ENCODE results near the gene CCDC120.

Gene CCDC120, protein sequence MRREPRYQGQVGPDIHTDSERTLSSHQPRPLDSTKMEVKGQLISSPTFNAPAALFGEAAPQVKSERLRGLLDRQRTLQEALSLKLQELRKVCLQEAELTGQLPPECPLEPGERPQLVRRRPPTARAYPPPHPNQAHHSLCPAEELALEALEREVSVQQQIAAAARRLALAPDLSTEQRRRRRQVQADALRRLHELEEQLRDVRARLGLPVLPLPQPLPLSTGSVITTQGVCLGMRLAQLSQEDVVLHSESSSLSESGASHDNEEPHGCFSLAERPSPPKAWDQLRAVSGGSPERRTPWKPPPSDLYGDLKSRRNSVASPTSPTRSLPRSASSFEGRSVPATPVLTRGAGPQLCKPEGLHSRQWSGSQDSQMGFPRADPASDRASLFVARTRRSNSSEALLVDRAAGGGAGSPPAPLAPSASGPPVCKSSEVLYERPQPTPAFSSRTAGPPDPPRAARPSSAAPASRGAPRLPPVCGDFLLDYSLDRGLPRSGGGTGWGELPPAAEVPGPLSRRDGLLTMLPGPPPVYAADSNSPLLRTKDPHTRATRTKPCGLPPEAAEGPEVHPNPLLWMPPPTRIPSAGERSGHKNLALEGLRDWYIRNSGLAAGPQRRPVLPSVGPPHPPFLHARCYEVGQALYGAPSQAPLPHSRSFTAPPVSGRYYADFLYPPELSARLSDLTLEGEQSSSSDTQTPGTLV

DNA sequence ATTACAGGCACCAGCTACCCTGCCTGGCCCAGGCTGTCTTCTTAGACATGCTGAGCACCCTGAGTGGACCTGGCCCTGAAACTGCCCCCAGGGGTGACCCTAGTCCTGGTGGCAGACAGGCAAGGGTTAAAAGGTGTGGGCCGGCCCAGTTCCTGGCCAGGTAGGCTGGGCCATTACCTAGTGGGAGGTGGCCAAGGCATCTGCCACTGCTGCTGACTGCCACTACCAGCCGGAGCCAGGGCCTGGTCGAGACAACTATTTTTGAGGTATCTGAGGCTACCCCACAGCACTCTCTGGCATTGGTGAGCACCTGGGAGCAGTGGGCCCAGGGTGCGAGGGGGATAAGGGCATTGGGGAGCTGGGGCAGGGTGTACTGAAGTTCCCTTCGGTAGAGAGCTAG is at the start of gene CCDC120:
TSS of gene CCDC120 (plus strand) at position 206 of the 400 bp plus-strand sequence. CDS start 3,043 bp downstream, outside the sequence.
- H3K27me3 ChIP-seq (ENCODE audit: control insufficient read depth in 5 of 5, insufficient read depth in 4 of 5, low read length in 5 of 5): peaks cover 0 to 12% (median 8%) of the 10 kb centered on the region in 5 donors
- no peak within 1 kb of the TSS for H3K27ac ChIP-seq (ENCODE audit: low read depth, low read length)
- peaks cover 0 to 8% (median 0%) of the 10 kb centered on the region in 5 donors for H3K36me3 ChIP-seq (ENCODE audit: control insufficient read depth in 5 of 5, insufficient read depth in 5 of 5, low read length in 5 of 5)
- peaks cover 0 to 8% (median 4%) of the 10 kb centered on the region in 5 donors for H3K4me1 ChIP-seq (ENCODE audit: control insufficient read depth in 5 of 5, insufficient read depth in 5 of 5, low read length in 5 of 5)
- H3K9ac ChIP-seq (ENCODE audit: low read length in 5 of 5): no peak within 1 kb of the TSS
- H3K9me3 ChIP-seq (ENCODE audit: control insufficient read depth in 5 of 5, low read length in 5 of 5): peaks cover 0 to 8% (median 7%) of the 10 kb centered on the region in 5 donors
- H3K4me3 ChIP-seq (ENCODE audit: low read depth in 1 of 5, low read length in 5 of 5): no peak within 1 kb of the TSS

DNA sequence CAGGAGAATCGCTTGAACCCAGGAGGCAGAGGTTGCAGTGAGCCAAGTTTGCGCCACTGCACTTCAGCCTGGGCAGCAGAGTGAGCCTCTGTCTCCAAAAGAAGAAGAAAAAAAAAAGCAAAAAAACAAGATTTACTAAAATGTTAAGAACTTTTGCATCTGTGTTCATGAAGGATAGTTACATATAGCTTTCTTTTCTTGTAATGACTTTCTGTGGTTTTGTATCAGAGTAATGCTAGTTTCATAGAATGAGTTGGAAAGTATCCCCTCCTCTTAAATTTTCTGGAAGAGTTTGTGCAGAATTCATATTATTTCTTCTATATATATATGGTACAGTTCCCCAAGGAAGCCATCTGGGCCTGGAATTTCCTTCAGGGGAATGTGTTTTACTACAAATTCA is 39.7 kb upstream of the CCDC120 start:
- Histone ChIP-seq H3K27me3 (ENCODE audit: control insufficient read depth in 5 of 5, insufficient read depth in 4 of 5, low read length in 5 of 5) (peaks cover 0 to 2% (median 0%) of the 10 kb centered on the region in 5 donors), H3K36me3 (ENCODE audit: control insufficient read depth in 5 of 5, insufficient read depth in 5 of 5, low read length in 5 of 5) (no peaks in the 10 kb centered on the region), H3K27ac (ENCODE audit: low read depth, low read length) (no peak overlapping the region), H3K9me3 (ENCODE audit: control insufficient read depth in 5 of 5, low read length in 5 of 5) (no peaks in the 10 kb centered on the region), H3K9ac (ENCODE audit: low read length in 5 of 5) (no peak overlapping the region), H3K4me1 (ENCODE audit: control insufficient read depth in 5 of 5, insufficient read depth in 5 of 5, low read length in 5 of 5) (peaks cover 0 to 7% (median 0%) of the 10 kb centered on the region in 5 donors), H3K4me3 (ENCODE audit: low read depth in 1 of 5, low read length in 5 of 5) (no peak overlapping the region)

DNA sequence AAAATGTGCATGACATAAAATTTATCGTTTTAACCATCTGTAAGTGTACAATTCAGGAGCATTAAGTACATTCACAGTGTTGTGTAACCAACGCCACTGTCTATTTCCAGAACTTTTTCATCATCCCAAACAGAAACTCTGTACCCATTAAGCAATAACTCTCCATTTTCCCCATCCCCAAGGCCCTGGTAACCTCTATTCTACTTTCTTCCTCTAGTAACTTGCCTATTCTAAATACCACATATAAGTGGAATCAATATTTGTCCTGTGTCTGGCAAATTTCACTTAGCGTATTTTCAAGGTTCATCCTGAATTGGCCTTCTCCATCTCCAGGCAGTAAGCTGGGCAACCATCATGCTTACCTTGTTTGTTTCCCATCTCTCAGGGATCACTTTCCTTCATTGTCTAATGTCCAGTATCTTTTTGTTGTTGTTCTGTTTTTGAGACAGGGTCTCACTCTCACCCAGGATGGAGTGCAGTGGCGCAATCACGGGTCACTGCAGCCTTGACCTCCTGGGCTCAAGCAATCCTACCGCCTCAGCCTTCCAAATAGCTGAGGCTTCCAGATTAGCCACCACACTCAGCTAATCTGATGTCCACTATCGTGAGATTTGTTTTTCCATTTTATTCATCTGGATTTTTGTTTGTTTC is 39.1 kb upstream of the CCDC120 start:
- Histone ChIP-seq H3K27me3 (ENCODE audit: control insufficient read depth in 5 of 5, insufficient read depth in 4 of 5, low read length in 5 of 5) (peaks cover 0 to 2% (median 0%) of the 10 kb centered on the region in 5 donors), H3K27ac (ENCODE audit: low read depth, low read length) (no peak overlapping the region), H3K4me3 (ENCODE audit: low read depth in 1 of 5, low read length in 5 of 5) (no peak overlapping the region), H3K4me1 (ENCODE audit: control insufficient read depth in 5 of 5, insufficient read depth in 5 of 5, low read length in 5 of 5) (peaks cover 0 to 7% (median 0%) of the 10 kb centered on the region in 5 donors), H3K36me3 (ENCODE audit: control insufficient read depth in 5 of 5, insufficient read depth in 5 of 5, low read length in 5 of 5) (peaks cover 0 to 4% (median 0%) of the 10 kb centered on the region in 5 donors), H3K9me3 (ENCODE audit: control insufficient read depth in 5 of 5, low read length in 5 of 5) (peaks cover 0 to 2% (median 0%) of the 10 kb centered on the region in 5 donors), H3K9ac (ENCODE audit: low read length in 5 of 5) (no peak overlapping the region)

DNA sequence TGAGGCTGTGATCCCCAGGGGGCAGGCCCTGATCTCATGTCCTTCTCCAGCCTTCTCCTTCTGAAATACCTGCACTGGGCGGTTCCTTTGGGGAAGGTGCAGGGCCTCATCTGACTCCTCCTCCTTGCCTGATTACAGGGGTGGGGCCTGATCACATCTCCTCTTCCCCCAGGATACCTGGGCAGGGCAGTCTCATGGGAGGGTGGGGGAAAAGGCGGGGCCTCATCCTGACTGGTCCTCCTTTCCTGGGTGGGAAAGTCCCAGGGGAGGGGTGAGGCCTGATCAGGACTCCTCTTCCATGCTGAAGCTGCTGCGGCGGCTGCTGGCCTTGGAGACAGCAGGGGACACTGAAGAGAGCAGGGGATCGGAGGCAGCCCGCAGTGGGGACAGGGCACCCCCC is 28.9 kb upstream of the CCDC120 start:
- Histone ChIP-seq H3K27ac (ENCODE audit: low read depth, low read length) (no peak overlapping the region), H3K9ac (ENCODE audit: low read length in 5 of 5) (no peak overlapping the region), H3K9me3 (ENCODE audit: control insufficient read depth in 5 of 5, low read length in 5 of 5) (no peaks in the 10 kb centered on the region), H3K27me3 (ENCODE audit: control insufficient read depth in 5 of 5, insufficient read depth in 4 of 5, low read length in 5 of 5) (peaks cover 0 to 11% (median 2%) of the 10 kb centered on the region in 5 donors), H3K4me1 (ENCODE audit: control insufficient read depth in 5 of 5, insufficient read depth in 5 of 5, low read length in 5 of 5) (peaks cover 0 to 21% (median 6%) of the 10 kb centered on the region in 5 donors), H3K4me3 (ENCODE audit: low read depth in 1 of 5, low read length in 5 of 5) (no peak overlapping the region), H3K36me3 (ENCODE audit: control insufficient read depth in 5 of 5, insufficient read depth in 5 of 5, low read length in 5 of 5) (peaks cover 0 to 46% (median 41%) of the 10 kb centered on the region in 5 donors)

DNA sequence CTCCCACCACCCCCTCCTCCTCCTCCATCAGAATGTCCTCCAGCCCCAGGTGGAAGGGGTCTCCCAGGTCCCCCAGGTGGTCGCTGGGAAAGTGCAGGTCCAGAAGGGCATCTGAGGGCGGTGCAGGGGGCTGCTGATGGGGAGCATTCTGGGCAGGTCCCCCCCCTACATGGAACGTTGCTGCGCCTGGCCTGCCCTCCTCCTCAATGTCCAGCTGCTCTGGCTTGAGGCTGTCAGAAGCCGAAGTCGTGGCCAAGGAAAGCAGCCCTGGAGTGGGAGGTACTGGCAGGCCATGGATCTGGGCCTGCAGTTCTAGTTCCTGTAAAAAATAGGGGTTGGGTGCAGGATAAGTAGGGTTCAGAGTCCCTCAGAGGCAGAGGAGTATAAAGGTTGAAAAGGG is 28.5 kb upstream of the CCDC120 start:
- H3K4me3 ChIP-seq (ENCODE audit: low read depth in 1 of 5, low read length in 5 of 5): no peak overlapping the region
- H3K27ac ChIP-seq (ENCODE audit: low read depth, low read length): no peak overlapping the region
- H3K27me3 ChIP-seq (ENCODE audit: control insufficient read depth in 5 of 5, insufficient read depth in 4 of 5, low read length in 5 of 5): peaks cover 0 to 11% (median 2%) of the 10 kb centered on the region in 5 donors
- H3K4me1 ChIP-seq (ENCODE audit: control insufficient read depth in 5 of 5, insufficient read depth in 5 of 5, low read length in 5 of 5): peaks cover 0 to 22% (median 6%) of the 10 kb centered on the region in 5 donors
- peaks cover 0 to 46% (median 41%) of the 10 kb centered on the region in 5 donors for H3K36me3 ChIP-seq (ENCODE audit: control insufficient read depth in 5 of 5, insufficient read depth in 5 of 5, low read length in 5 of 5)
- no peaks in the 10 kb centered on the region for H3K9me3 ChIP-seq (ENCODE audit: control insufficient read depth in 5 of 5, low read length in 5 of 5)
- H3K9ac ChIP-seq (ENCODE audit: low read length in 5 of 5): no peak overlapping the region

DNA sequence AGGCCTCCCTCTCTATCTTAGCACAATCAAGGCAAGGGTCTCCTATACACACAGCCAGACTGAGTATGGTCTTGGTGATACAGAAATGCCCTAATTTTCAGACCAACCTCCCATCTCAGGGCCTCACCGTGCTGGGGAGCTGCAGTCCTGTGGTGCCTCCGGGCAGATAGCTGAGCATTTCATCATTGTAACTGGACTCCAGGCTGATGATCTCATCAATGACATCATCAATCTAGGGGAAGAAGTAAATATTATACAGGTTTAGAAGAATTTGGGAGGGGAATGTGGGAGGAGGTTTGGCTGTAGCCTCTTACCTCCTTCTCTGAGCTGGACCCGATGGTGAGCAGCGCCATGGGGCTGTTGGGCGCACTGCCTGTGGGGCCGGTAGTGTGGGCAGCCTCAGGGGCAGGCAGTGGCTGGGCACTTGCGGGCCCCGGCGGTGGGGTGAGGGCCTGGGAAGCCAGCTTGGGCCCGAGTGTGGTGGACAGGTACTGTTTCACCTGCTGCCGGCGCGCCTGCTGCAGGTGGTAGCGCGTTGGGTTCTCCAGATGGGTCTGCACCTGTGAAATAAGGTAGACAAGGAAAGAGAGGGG is 20.8 kb upstream of the CCDC120 start:
- Histone ChIP-seq H3K27ac (ENCODE audit: low read depth, low read length) (peak overlapping the region; percentile 98), H3K9me3 (ENCODE audit: control insufficient read depth in 5 of 5, low read length in 5 of 5) (no peaks in the 10 kb centered on the region), H3K9ac (ENCODE audit: low read length in 5 of 5) (no peak overlapping the region), H3K27me3 (ENCODE audit: control insufficient read depth in 5 of 5, insufficient read depth in 4 of 5, low read length in 5 of 5) (peaks cover 0 to 7% (median 3%) of the 10 kb centered on the region in 5 donors), H3K4me1 (ENCODE audit: control insufficient read depth in 5 of 5, insufficient read depth in 5 of 5, low read length in 5 of 5) (peaks cover 0 to 38% (median 34%) of the 10 kb centered on the region in 5 donors), H3K36me3 (ENCODE audit: control insufficient read depth in 5 of 5, insufficient read depth in 5 of 5, low read length in 5 of 5) (peaks cover 0 to 50% (median 41%) of the 10 kb centered on the region in 5 donors), H3K4me3 (ENCODE audit: low read depth in 1 of 5, low read length in 5 of 5) (no peak overlapping the region)

DNA sequence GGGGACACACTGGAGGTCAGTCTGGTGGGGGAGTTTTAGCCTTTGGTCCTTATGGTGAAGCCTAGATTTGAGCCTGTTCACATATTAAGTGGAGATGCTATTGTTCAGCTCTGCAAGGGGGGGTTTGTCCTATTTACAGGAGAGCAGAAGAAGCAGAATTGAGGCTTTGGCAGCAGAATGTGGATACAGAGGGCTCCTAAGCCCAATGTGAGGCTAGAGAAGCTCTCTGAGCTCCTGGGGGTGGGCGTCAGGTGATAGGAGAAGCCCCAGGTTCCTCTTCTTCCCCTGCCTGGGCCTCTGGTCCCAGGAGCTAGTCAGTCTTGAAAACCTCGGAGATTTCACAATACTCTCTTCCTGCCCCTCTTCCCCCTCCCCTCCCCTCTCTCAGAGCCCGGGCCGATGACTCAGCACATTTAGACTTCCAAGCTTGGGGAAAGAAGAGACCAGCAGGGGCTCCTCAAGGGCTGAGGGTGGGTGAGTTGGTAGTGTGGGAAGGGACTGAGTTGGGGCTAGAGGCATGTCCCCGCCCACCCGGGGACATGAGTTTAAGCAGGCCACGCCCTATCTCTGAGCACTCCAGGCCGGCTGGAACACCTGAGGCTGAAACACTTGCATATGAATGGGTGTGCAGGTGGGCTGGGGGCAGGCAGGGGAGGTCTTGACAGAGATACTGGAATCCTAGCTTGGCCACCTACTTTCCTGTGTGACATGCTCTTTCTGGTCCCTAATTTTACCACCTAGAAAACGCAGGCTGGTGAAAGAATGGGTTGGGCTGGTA is 19.0 kb upstream of the CCDC120 start:
- Histone ChIP-seq H3K4me3 (ENCODE audit: low read depth in 1 of 5, low read length in 5 of 5) (peak overlapping the region; percentile 39 to 74 (median 56)), H3K36me3 (ENCODE audit: control insufficient read depth in 5 of 5, insufficient read depth in 5 of 5, low read length in 5 of 5) (peaks cover 0 to 32% (median 24%) of the 10 kb centered on the region in 5 donors), H3K9me3 (ENCODE audit: control insufficient read depth in 5 of 5, low read length in 5 of 5) (peaks cover 0 to 6% (median 3%) of the 10 kb centered on the region in 5 donors), H3K4me1 (ENCODE audit: control insufficient read depth in 5 of 5, insufficient read depth in 5 of 5, low read length in 5 of 5) (peaks cover 0 to 36% (median 29%) of the 10 kb centered on the region in 5 donors), H3K27me3 (ENCODE audit: control insufficient read depth in 5 of 5, insufficient read depth in 4 of 5, low read length in 5 of 5) (peaks cover 0 to 7% (median 2%) of the 10 kb centered on the region in 5 donors), H3K27ac (ENCODE audit: low read depth, low read length) (peak overlapping the region; percentile 98), H3K9ac (ENCODE audit: low read length in 5 of 5) (peak overlapping the region; percentile 38 to 69 (median 66))

DNA sequence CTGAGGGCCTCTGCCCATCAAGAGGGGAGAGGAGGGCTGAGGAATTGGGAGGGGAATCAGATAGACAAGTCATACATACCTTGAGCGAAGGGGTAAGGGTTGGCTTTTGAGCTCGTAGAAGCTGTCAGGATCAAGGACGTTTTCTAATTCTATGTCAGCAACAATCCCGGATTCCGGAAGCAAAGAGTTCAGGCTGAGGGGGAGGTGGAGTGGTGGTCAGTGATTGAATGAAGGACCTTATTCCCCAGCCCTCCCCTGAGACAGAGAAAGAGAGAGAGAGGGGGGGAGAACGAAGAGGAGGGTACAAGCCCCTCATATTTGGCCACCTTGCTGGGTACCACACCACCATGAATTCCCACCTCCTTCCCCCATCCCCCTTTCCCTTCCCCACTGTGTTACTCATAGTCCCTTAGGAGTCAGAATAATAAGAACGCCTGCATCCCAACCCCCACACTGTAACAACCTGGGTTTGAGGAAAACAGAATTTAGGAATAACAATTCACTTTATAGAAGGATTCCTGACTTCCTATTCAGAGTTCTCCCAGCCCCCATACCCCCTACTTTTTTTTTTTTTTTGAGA is 18.3 kb upstream of the CCDC120 start:
- H3K36me3 ChIP-seq (ENCODE audit: control insufficient read depth in 5 of 5, insufficient read depth in 5 of 5, low read length in 5 of 5): peaks cover 0 to 32% (median 24%) of the 10 kb centered on the region in 5 donors
- peak overlapping the region; percentile 98 for H3K27ac ChIP-seq (ENCODE audit: low read depth, low read length)
- peak overlapping the region; percentile 38 to 69 (median 66) for H3K9ac ChIP-seq (ENCODE audit: low read length in 5 of 5)
- peaks cover 0 to 7% (median 2%) of the 10 kb centered on the region in 5 donors for H3K27me3 ChIP-seq (ENCODE audit: control insufficient read depth in 5 of 5, insufficient read depth in 4 of 5, low read length in 5 of 5)
- H3K4me1 ChIP-seq (ENCODE audit: control insufficient read depth in 5 of 5, insufficient read depth in 5 of 5, low read length in 5 of 5): peaks cover 0 to 36% (median 29%) of the 10 kb centered on the region in 5 donors
- peak overlapping the region; percentile 39 to 74 (median 56) for H3K4me3 ChIP-seq (ENCODE audit: low read depth in 1 of 5, low read length in 5 of 5)
- H3K9me3 ChIP-seq (ENCODE audit: control insufficient read depth in 5 of 5, low read length in 5 of 5): peaks cover 0 to 6% (median 3%) of the 10 kb centered on the region in 5 donors
